ENCODE results near the gene NAPSA. TPM values are rescaled to one million over a fixed set of nuclear protein-coding genes. Genes with fewer than 3 reads are reported as not detected.

NAPSA gene
- total and polyA plus RNA-seq, 9 of the 15 experiments (the other 6 are each of a cell fraction or from before 2014, with no cell fraction given): 0.25 to 1.9 (median 0.69) TPM

DNA sequence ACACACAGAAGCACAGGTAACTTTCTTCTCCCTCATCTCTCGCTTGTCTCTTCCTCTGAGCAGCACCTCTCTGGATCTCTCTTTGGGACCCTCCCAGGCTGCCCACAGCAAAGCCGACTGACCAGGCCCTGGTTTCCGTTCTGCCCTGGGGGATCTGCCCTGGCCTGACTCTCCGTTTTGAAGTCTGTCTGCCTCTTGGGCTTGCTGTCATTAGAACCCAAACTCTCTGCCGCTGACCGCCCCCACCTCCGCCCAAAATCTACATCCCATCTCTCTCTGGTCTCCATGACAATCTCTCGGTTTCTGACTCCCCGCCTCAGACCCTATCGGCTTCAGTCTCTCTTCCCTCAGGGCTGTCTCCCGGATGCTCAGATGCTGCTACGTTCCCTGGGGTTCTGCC, 43.2 kb downstream of the NAPSA start:
- H4K20me1 ChIP-seq (replicated peaks; ENCODE audit: control insufficient read depth, insufficient read depth, low read length): peaks cover 41% of the 10 kb centered on the region
- ChIA-PET POLR2A (interaction anchor here (1.6 kb wide), 1 partner anchor 10 kb away, joined by 6 read pairs; no protein-coding TSS in a partner anchor), CTCF (ENCODE audit: low intra/inter-chr PET ratio) (no interaction called here)
- no peak overlapping the region for H3K4me3 ChIP-seq
- H3K27ac ChIP-seq (ENCODE audit: extremely low read depth, low read depth, low read length): no peak overlapping the region
- ATAC-seq (no peak), DNase-seq (ENCODE audit: extremely low read depth in 1 of 4, low spot score in 3 of 4) (no peak), FAIRE-seq (no peak)
- H3K27me3 ChIP-seq (ENCODE audit: control insufficient read depth in 2 of 2, insufficient read depth in 2 of 2, low read length in 2 of 2): no peaks in the 10 kb centered on the region
- TF ChIP-seq, protein P1, sequence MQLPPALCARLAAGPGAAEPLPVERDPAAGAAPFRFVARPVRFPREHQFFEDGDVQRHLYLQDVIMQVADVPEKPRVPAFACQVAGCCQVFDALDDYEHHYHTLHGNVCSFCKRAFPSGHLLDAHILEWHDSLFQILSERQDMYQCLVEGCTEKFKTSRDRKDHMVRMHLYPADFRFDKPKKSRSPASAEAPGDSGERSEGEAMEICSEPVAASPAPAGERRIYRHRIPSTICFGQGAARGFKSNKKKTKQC (CRISPR knock-in tag; IDR thresholded peaks at IDR 0.05): no peak
- TF ChIP-seq POLR2A (conservative IDR thresholded peaks at IDR 0.05): 0 out of 2 replicates have a peak, but pooled peaks have one; percentile 15
- intact Hi-C loops (cut with micrococcal nuclease) (no loop called here), in situ Hi-C loops (cut with MboI) (no loop called here)
- H3K9me3 ChIP-seq (replicated peaks; ENCODE audit: control insufficient read depth, insufficient read depth, low read depth, low read length): no peaks in the 10 kb centered on the region
- peaks cover 14% of the 10 kb centered on the region for H3K79me2 ChIP-seq (ENCODE audit: control insufficient read depth, insufficient read depth, low read length)
- WGBS (ENCODE audit: insufficient coverage, low coverage, missing lambda C conversion rate): 76% methylated on average over 9 of the region's 12 CpGs
- H3K9ac ChIP-seq (ENCODE audit: insufficient read depth in 1 of 2, low read depth in 2 of 2, low read length in 2 of 2): peak overlapping the region in 1 of 2 experiments; percentile 52; a peak in 1 of 4 replicates
- H3K9me1 ChIP-seq (ENCODE audit: control insufficient read depth, insufficient read depth, low read length): peaks cover 3% of the 10 kb centered on the region
- peaks cover 14 to 34% of the 10 kb centered on the region in 2 experiments for H3K4me1 ChIP-seq (replicated peaks in 1 of 2; ENCODE audit: control insufficient read depth in 2 of 2, insufficient read depth in 2 of 2, low read length in 2 of 2)
- H2AFZ ChIP-seq (ENCODE audit: low read depth, low read length): no peak overlapping the region
- BruUV-seq (replicated peaks): no TSS peak
- no peak overlapping the region for H3K4me2 ChIP-seq (ENCODE audit: insufficient read depth, low read length)
- peaks cover 24% of the 10 kb centered on the region; the same call in 1 of the 3 replicates for H3K36me3 ChIP-seq (ENCODE audit: control insufficient read depth, insufficient read depth, low read length)

DNA sequence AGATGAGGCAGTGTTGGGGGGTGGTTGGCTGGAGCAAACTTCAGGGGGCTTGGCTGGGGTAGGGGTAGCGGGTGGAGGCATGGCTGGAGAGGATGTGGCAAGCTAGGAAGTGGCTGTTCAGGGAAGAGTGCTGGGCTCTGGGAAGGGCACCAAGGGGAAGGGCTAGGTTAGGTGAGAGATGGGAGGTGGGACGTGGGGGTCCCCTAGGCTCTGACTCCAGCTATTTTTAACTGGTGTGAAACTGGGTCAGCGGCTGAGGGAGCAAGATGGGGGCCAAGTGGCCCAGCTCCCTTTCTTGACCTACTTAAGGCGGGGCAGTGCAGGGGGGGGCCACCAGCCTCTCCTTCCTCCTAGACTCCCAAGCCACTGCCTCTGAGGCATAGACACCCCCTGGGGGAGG, 43.6 kb downstream of the NAPSA start:
- no TSS peak for BruUV-seq (replicated peaks)
- no peak for DNase-seq (ENCODE audit: extremely low read depth in 1 of 4, low spot score in 3 of 4)
- TF ChIP-seq ZNF134 (CRISPR knock-in tag; conservative IDR thresholded peaks at IDR 0.05) (no peak), PHF20 (IDR thresholded peaks at IDR 0.05; ENCODE audit: partially characterized antibody) (no peak), ZNF212 (CRISPR knock-in tag; IDR thresholded peaks at IDR 0.05) (no peak), SPI1 (IDR thresholded peaks at IDR 0.05; ENCODE audit: borderline replicate concordance, low read depth, low read length) (no peak), CBX8 (IDR thresholded peaks at IDR 0.05; ENCODE audit: borderline replicate concordance, extremely low read depth, low read depth, low read length, poor library complexity, severe bottlenecking) (no peak), MAFG (tag; conservative IDR thresholded peaks at IDR 0.05) (no peak), POLR2B (IDR thresholded peaks at IDR 0.05; ENCODE audit: low read depth, partially characterized antibody) (no peak)
- TF ChIP-seq, protein P2, sequence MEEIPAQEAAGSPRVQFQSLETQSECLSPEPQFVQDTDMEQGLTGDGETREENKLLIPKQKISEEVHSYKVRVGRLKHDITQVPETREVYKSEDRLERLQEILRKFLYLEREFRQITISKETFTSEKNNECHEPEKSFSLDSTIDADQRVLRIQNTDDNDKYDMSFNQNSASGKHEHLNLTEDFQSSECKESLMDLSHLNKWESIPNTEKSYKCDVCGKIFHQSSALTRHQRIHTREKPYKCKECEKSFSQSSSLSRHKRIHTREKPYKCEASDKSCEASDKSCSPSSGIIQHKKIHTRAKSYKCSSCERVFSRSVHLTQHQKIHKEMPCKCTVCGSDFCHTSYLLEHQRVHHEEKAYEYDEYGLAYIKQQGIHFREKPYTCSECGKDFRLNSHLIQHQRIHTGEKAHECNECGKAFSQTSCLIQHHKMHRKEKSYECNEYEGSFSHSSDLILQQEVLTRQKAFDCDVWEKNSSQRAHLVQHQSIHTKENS (CRISPR knock-in tag; IDR thresholded peaks at IDR 0.05): no peak
- TF ChIP-seq, protein P3, sequence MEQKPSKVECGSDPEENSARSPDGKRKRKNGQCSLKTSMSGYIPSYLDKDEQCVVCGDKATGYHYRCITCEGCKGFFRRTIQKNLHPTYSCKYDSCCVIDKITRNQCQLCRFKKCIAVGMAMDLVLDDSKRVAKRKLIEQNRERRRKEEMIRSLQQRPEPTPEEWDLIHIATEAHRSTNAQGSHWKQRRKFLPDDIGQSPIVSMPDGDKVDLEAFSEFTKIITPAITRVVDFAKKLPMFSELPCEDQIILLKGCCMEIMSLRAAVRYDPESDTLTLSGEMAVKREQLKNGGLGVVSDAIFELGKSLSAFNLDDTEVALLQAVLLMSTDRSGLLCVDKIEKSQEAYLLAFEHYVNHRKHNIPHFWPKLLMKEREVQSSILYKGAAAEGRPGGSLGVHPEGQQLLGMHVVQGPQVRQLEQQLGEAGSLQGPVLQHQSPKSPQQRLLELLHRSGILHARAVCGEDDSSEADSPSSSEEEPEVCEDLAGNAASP (IDR thresholded peaks at IDR 0.05): no peak
- ChIA-PET POLR2A (interaction anchor here (1.6 kb wide), 1 partner anchor 10 kb away, joined by 6 read pairs; no protein-coding TSS in a partner anchor), CTCF (ENCODE audit: low intra/inter-chr PET ratio) (no interaction called here)
- H3K36me3 ChIP-seq (ENCODE audit: control insufficient read depth, insufficient read depth, low read length): peaks cover 24% of the 10 kb centered on the region; the same call in 1 of the 3 replicates
- H3K27ac ChIP-seq (ENCODE audit: extremely low read depth, low read depth, low read length): no peak overlapping the region
- ATAC-seq: no peak
- H2AFZ ChIP-seq (ENCODE audit: low read depth, low read length): no peak overlapping the region
- H3K4me3 ChIP-seq: no peak overlapping the region
- peaks cover 10% of the 10 kb centered on the region for H3K79me2 ChIP-seq (ENCODE audit: control insufficient read depth, insufficient read depth, low read length)
- peaks cover 36% of the 10 kb centered on the region for H4K20me1 ChIP-seq (replicated peaks; ENCODE audit: control insufficient read depth, insufficient read depth, low read length)
- H3K9me3 ChIP-seq (replicated peaks; ENCODE audit: control insufficient read depth, insufficient read depth, low read depth, low read length): no peaks in the 10 kb centered on the region
- no peaks in the 10 kb centered on the region for H3K27me3 ChIP-seq (ENCODE audit: control insufficient read depth in 2 of 2, insufficient read depth in 2 of 2, low read length in 2 of 2)
- intact Hi-C loops (cut with micrococcal nuclease): no loop called here
- H3K4me2 ChIP-seq (ENCODE audit: insufficient read depth, low read length): no peak overlapping the region
- in situ Hi-C loops (cut with MboI): no loop called here
- no peak overlapping the region for H3K9ac ChIP-seq (ENCODE audit: insufficient read depth in 1 of 2, low read depth in 2 of 2, low read length in 2 of 2)
- H3K4me1 ChIP-seq (replicated peaks in 1 of 2; ENCODE audit: control insufficient read depth in 2 of 2, insufficient read depth in 2 of 2, low read length in 2 of 2): peaks cover 10 to 30% of the 10 kb centered on the region in 2 experiments; a peak in 4 of 5 replicates
- FAIRE-seq: no peak
- peaks cover 3% of the 10 kb centered on the region for H3K9me1 ChIP-seq (ENCODE audit: control insufficient read depth, insufficient read depth, low read length)
- WGBS (ENCODE audit: insufficient coverage, low coverage, missing lambda C conversion rate): 65% methylated on average over 3 of the region's 4 CpGs

Measured in K562 (cell line).